Neural cell (in vitro differentiated cells): ENCODE data around the gene PSMG1.

ENCODE experiments used
- CTCF ChIP-seq: fragments of 450-650 bp; IDR thresholded peaks from 2 replicates; pipeline ENCODE4 v1.5.1; 2014; ENCODE audit warnings: antibody characterized with exemption, mild to moderate bottlenecking, moderate library complexity; ENCODE audit not compliant: poor library complexity, severe bottlenecking
- EP300 ChIP-seq: fragments of 450-650 bp; conservative IDR thresholded peaks from 2 replicates; pipeline ENCODE4 v1.6.1; 2014; ENCODE audit warnings: antibody characterized with exemption, mild to moderate bottlenecking, moderate library complexity; ENCODE audit not compliant: poor library complexity, severe bottlenecking
- RAD21 ChIP-seq: fragments of 450-650 bp; conservative IDR thresholded peaks from 2 replicates; pipeline ENCODE4 v1.6.1; 2014; ENCODE audit warnings: antibody characterized with exemption, mild to moderate bottlenecking, moderate library complexity

- TF ChIP-seq EP300 (no peak), CTCF (no peak), RAD21 (no peak)
These were observed 56.8 kb downstream of the PSMG1 start for GRCh38 chr21:39126486-39126806.
